ENCODE results near the gene NRTN. TPM values are rescaled to one million over a fixed set of nuclear protein-coding genes. Genes with fewer than 3 reads are reported as not detected.

The NRTN gene
- total RNA-seq, 1 donor from 2014 or later, result 2.8 TPM

DNA sequence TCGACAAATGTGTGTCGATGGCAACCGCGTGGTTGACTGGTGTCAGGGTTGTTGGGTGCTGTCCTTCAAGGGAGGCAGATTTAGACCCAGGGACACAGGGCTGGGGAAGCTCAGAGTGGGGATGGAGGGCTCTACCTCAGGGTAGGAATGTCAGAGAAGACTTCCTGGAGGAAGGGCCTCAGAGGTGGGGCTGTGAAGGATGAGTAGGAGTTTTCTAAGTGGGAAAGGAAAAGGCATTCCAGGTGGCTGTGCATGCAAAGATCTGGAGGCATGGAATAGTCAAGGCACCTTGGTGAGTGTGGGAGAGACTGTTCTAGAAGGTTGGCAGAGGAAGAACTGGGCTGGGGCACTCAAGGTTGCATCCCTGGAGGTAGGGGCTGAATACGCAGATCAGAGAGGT lies 2.0 kb downstream of the NRTN start:
- H3K36me3 Mint-ChIP-seq, result no peaks in the 10 kb centered on the region
- DNase-seq (ENCODE audit: low spot score in 2 of 2, unreplicated experiment in 2 of 2), result no peak
- H3K9me3 Mint-ChIP-seq, result no peaks in the 10 kb centered on the region
- peaks cover 19% of the 10 kb centered on the region for H3K4me1 Mint-ChIP-seq
- H3K27ac Mint-ChIP-seq, result no peak overlapping the region
- peaks cover 46% of the 10 kb centered on the region for H3K27me3 Mint-ChIP-seq (ENCODE audit: low read depth)
- TF ChIP-seq CTCF (IDR thresholded peaks at IDR 0.05; ENCODE audit: unreplicated experiment), result no peak
- H3K4me3 Mint-ChIP-seq, result no peak overlapping the region

DNA sequence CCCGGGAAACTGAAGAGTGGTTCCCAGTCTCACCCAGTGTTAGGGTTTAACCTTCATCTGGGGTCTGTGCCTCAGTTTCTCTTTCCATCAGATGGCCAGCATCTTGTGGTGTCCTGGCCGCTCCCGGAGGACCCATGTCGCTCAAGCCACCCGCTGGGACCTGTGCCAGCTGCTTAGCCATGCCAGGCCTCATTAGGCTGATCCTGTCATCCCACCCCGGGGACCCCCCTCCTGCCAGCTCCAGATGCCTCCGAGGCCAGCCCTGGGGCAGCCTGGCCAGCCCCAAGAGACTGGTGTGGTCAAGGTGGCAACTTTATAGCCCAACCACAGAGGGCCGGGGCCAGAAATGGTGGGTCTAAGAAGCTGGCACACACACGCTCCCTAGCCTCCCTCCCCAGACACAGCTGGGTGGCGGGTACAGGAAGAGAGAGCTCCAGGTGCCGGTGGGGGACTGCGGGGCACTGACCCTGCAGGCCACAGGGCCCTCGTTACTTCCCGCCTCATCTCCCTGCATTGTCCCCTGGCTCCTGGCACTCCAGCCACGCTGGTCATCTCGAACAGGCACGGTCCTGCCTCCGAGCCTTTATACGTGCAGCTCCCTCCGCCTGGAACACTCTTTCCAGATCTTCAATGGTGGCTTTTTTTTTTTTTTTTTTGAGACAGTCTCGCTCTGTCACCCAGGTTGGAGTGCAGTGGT lies 3.4 kb downstream of the NRTN start:
- H3K4me1 Mint-ChIP-seq, result peaks cover 11% of the 10 kb centered on the region
- H3K27me3 Mint-ChIP-seq (ENCODE audit: low read depth), result peaks cover 40% of the 10 kb centered on the region
- no peaks in the 10 kb centered on the region for H3K9me3 Mint-ChIP-seq
- DNase-seq (ENCODE audit: low spot score in 2 of 2, unreplicated experiment in 2 of 2), result no peak
- no peak for TF ChIP-seq CTCF (IDR thresholded peaks at IDR 0.05; ENCODE audit: unreplicated experiment)
- no peak overlapping the region for H3K4me3 Mint-ChIP-seq
- H3K27ac Mint-ChIP-seq, result no peak overlapping the region
- H3K36me3 Mint-ChIP-seq, result no peaks in the 10 kb centered on the region

- H3K27ac Mint-ChIP-seq, result no peak overlapping the region
- H3K27me3 Mint-ChIP-seq (ENCODE audit: low read depth), result peaks cover 35% of the 10 kb centered on the region
- no peaks in the 10 kb centered on the region for H3K9me3 Mint-ChIP-seq
- no peak overlapping the region for H3K4me3 Mint-ChIP-seq
- TF ChIP-seq CTCF (IDR thresholded peaks at IDR 0.05; ENCODE audit: unreplicated experiment), result no peak
- peaks cover 6% of the 10 kb centered on the region for H3K4me1 Mint-ChIP-seq
- DNase-seq (ENCODE audit: low spot score in 2 of 2, unreplicated experiment in 2 of 2), result no peak
- H3K36me3 Mint-ChIP-seq, result no peaks in the 10 kb centered on the region
Observed at GRCh38 chr19:5809053-5809452, 4.2 kb downstream of the NRTN start.

GRCh38 chr19:5809469-5809868 lies 4.6 kb downstream of the NRTN start:
- no peak for TF ChIP-seq CTCF (IDR thresholded peaks at IDR 0.05; ENCODE audit: unreplicated experiment)
- H3K4me3 Mint-ChIP-seq, result no peak overlapping the region
- H3K4me1 Mint-ChIP-seq, result peaks cover 2% of the 10 kb centered on the region
- H3K27me3 Mint-ChIP-seq (ENCODE audit: low read depth), result peaks cover 34% of the 10 kb centered on the region
- DNase-seq (ENCODE audit: low spot score in 2 of 2, unreplicated experiment in 2 of 2), result no peak
- no peaks in the 10 kb centered on the region for H3K36me3 Mint-ChIP-seq
- H3K9me3 Mint-ChIP-seq, result no peaks in the 10 kb centered on the region
- H3K27ac Mint-ChIP-seq, result no peak overlapping the region

DNA sequence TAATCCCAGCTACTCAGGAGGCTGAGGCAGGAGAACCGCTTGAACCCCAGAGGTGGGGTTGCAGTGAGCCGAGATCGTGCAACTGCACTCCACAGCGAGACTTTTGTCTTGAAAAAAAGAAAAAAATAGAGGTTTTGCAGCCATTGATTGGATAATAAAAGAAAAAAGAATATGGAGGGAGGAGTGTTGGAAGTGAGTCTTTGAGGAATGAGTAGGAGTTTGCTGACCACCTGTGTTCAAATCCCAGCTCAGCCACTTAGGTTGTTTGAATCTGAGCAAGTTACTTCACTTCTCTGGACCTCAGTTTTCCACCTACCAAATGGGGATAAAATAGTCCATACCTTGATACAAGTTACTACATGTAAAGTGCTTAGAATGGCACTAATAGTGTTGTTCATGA lies 6.2 kb downstream of the NRTN start:
- Mint-ChIP-seq H3K36me3 (no peaks in the 10 kb centered on the region), H3K4me3 (no peak overlapping the region), H3K27me3 (ENCODE audit: low read depth) (peaks cover 27% of the 10 kb centered on the region), H3K9me3 (no peaks in the 10 kb centered on the region), H3K4me1 (no peaks in the 10 kb centered on the region), H3K27ac (no peak overlapping the region)
- DNase-seq (ENCODE audit: low spot score in 2 of 2, unreplicated experiment in 2 of 2), result no peak
- TF ChIP-seq CTCF (IDR thresholded peaks at IDR 0.05; ENCODE audit: unreplicated experiment), result no peak

All from mesothelial cell of epicardium (in vitro differentiated cells).